Hematopoietic multipotent progenitor cell treated with erythropoietin and hydrocortisone succinate and interleukin-3 and kit ligand, for 15 days (in vitro differentiated cells): ENCODE results near the gene CDHR3.
"Not testable (repeated sequence)": the region's sequence is repeated elsewhere in the genome, so short reads cannot be mapped to it uniquely, and the experiment has no call there.

Experiments
- DNase-seq: peaks from one replicate; pipeline ENCODE4 v3.0.0-alpha.2; 2015; ENCODE audit warnings: low spot score

The CDHR3 gene

DNA sequence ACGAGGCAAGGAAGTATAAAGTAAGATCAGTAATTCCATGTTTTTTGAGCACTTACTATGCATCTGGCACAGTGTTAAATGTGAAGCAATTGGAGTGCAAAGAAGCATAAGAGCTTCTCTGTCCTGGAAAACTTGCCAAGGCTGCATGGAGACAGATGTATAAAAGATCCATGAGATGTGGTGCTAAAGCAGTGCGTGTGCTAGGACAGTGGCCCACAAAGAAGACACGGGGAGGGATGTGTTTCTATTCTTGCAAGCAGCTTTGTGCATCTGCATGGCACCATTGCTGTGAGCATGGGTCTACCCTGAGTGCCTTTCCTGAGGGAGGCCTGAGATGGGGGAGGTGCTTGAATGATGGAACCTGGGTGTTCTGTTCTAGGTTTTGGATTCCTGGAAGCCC is 5.1 kb upstream of the CDHR3 start:
- DNase-seq: no peak

DNA sequence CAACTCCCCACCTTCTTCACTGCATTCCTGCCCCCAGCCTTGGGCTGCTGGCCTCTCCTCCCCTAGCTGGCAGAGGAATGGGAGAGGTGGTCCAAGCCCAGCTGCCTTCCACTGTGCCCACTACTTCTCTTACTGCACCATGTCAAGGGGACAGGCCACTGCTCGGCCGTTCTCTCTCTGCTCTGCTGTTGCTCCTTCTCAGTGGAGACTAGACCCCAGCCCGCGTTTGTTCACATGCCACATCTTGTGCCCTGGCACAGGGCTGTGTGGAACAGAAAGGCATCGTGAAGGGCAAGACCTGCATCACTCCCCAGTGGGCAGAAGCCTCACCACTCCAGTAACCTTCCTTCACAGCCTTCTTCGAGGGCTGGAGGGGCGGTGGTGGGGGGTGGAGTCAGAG is 711 bp upstream of the CDHR3 start:
- no peak for DNase-seq

DNA sequence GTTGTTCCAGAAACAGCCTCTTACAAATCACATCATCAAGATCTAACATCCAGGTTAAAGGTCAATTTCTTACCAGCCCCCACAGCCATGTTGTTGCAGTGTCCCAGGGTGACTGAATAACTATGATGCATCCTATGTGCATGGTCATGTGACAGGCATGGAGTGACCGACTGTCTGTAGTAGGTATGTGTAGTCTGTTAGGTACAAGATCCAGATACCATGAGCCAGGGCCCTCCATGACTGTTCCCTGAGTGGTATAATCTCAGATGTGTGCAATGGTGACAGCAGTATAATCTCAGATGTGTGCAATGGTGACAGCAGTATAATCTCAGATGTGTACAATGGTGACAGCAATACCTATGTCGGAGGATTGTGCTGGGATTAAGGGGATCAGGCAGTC is 8.8 kb downstream of the CDHR3 start:
- no peak for DNase-seq

DNA sequence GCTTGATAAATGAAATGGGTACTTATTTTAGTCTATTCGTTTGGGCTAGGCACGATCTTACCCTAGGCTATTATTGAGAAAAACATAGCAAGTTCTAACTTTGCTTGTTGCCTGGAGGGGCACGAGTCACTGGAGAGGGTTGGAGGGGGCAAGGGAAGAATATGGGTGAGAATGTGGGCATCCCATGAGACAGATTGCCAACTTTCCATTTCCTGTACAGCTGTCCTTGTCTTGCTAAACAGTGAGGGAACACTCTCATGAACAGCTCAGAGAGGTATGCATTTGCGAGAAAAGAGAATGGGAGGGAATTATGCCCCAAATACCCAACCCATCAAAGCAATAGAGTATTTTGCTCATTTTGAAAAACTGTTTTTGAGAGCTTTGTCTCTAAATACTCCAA is 9.2 kb downstream of the CDHR3 start:
- DNase-seq: no peak

DNA sequence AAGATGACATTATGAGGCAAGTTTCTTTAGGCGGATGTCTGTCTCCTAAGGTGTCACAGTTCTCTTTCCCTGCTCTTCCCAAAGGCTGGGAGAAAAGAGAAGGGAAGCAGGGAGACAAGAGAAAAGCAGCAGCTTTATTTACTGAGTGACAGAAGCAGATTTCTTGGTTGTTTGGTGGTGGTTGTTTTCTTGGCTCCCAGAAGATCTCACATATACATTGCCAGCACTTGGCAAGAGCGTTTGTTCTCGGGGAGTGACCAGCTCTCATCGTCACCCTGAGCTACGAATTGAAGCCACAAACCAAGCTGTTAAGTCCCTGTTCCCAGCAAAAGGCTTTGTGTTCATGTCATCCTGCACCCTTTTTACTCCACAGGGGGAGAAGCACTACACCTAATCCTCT is 11.4 kb downstream of the CDHR3 start:
- no peak for DNase-seq

DNA sequence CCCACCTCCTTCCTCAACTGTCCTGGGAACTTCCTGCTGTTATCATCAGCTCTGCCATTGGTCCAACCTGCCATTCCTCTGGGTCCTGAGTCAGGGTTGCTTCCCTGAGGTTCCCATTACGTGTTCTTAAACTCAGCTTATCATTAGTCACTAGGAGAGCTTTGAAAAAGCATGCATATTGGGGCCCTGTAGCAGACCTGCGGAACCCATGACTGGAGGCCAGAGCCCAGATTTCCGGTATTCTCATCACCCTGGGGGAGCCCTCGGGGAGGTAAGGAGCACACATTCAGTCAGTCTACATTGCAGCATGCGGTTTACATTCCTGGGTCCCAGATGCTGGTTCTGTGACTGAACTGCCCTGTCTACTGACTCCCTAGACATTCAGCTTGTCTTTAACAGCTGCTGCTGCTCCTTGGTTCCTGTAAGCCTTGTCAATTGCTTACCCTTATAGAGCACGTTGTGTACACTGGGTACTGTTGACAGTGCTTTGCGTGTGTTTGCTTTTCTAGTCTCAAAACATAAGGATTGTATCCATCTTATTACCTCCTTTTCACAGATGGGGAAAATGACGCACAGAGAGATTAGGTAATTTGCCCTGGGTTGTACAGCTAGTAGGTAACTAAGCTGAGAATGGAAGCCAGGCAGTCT is 12.8 kb downstream of the CDHR3 start:
- no peak for DNase-seq

DNA sequence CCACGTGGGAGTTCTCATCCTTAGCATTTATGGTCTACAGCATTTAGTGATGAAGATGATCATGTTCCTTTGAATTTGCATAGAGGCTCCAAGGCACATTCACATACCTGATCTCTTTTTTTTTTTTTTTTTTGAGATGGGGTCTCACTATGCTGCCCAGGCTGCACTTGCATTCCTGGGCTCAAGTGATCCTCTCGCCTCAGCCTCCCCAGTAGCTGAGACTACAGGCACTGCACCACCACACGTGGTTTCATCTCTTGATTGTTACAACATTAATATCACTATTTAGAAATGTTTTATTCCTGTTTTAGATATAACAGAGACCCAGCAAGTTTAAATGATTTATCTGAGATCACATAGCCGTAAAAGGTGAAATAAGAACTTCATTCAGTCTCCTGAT is 13.8 kb downstream of the CDHR3 start:
- DNase-seq: no peak

DNA sequence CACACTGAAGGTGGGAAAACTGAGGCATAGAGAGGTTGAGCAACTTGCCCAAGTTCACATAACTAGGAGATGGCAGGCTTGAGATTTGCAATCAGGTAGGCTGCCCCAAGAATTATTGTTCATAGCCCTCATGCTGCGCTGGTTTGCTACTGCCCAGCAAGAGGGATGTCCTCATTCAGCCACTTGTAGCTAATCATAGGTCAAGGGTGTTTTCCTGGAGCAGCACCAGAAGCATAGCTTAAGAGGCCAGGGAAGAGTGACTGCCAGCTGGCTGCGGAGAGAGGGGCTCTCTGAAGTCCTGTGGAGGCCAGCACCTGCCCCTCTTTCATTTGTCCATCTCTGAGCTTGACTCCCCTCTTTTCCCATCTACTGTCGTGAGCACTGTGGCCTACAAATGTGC is 15.0 kb downstream of the CDHR3 start:
- no peak for DNase-seq

DNA sequence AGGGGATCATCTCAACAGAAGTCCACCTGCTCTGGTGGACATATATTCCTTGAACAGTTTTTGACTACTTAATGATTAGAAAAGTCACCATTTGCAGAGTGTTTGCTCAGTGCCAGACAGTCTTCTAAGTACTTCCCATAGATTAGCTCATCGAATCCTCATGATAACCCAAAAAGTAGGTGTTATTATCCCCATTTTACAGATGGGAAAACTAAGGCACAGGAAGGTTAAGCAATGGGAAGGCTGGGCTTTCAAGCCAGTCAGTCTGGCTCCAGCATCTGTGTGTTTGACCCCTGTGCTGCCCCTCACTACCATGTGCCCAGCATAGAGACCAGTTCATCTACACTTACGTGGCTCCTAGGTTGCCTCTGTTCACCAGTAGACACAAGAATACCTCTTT is 15.9 kb downstream of the CDHR3 start:
- no peak for DNase-seq

DNA sequence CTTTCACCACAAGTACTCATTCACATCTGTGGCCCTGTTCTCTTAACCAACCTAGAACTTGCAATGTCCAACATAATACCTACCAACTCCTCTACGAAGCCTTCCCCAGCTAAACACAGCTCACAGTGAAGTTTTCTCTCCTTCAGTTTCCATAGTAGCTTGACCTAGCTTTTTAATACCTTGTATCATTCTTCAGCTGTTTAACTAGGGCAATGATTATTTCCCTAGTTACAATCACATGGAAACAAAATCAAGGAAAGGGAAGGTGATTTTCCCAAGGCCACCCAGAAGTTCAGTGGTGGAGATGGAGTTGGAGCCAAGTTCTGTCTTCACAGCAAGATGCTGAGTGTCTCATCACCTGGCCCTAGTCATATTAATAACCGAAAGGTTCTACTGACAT is 16.3 kb downstream of the CDHR3 start:
- no peak for DNase-seq

DNA sequence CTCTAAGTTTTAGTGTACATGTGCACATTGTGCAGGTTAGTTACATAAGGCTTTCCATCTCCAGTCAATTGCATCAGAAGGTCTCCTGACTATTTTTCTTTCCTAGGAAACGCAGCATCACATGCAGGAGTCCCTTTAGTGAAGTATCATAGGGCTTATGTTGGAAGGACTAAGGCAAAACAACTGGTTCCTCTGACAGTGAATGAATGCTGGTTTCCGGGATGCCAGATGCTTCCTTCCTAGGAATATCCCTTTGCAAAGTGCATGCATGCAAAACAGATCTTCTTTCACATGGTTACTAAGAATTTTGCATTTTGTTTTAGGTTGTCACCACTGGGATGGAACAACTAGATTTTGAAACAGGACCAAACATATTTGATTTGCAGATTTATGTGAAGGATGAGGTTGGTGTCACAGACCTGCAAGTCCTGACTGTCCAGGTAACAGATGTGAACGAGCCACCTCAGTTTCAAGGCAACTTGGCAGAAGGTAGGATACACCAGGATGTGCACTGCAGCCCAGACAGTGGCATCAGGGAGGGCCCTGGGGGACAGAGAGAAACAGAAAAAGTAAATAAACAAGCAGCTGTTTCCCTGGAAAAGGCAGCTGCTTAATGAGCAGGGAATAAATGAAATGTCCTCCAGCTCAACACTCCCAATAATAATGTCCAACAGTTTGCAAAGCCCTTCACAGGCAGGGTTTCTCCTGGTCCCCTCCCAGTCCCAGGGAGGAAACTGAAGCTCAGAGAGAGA is 17.8 kb downstream of the CDHR3 start:
- DNase-seq: no peak

DNA sequence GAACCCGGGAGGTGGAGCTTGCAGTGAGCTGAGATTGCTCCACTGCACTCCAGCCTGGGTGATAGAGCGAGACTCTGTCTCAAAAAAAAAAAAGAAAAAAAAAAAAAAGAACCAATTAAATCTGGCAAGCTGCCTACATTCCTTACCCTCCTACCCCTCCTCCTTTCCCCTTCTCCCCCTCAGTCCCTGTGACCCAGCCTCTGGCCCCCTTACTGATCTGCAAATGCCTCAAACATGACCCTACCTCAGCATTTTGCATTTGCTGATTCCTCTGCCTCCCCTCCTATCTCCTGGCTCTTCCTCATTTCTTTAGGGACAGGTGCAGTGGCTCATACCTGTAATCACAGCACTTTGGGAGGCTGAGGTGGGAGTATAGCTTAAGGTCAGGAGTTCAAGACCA is 19.3 kb downstream of the CDHR3 start:
- DNase-seq: no peak

DNA sequence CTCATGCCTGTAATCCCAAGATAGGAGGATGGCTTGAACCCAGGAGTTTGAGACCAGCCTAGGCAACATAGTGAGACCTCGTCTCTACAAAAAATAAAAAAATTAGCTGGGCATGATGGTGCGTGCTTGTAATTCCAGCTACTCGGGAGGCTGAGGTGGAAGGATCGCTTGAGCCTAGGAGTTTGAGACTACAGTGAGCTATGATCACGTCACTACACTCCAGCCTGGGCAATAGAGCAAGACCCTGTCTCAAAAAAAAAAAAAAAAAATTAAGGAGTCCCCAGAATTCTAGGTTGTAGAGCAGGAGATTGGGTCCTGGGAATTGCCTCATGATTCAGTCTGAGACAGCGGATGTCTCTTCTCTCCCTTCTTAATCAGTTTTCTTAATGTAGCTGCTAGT is 21.7 kb downstream of the CDHR3 start:
- DNase-seq: not testable (repeated sequence)

DNA sequence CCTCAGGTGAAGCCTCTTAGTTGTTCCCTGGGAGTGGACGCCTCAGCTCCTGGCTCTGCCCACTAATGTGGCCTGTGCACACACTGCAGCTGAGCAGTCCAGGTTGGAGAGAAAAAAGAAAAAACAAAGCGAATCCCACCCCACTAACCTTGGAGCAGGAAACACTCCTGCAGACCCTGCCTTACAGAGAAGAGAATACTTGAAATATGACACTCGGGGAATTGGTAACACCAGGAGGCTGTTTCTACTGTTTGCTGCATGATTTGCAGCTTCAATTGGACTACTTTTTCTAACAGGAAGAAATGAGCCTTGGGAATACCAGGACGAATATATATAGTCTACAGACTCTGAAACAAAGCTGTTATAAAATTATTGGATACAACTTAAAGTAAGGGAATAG is 22.2 kb downstream of the CDHR3 start:
- DNase-seq: no peak

DNA sequence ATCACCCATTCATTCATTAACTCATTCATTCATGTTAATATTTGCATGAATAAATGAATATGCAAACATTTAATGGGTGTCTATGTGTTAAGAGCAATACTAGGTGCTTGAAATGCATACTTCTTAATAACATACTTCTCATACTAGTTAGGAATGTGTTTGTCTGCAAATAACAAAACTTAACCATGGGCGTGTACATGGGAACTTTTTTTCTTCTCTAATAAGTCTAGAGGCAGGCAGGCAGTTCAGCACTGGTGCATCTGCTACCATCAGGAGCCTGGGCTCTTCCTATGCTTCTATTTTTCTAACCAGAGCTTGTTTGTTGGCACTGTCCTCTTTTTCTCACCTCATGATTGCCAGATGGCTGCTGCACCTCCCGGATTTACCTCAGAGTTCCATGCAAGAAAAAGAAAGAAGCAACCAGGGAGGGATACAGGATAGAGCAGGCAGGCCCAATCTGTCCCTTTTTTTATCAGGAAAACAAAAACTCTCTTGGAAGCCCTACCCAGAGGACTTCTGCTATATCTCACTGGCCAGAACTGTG is 22.7 kb downstream of the CDHR3 start:
- DNase-seq: no peak

DNA sequence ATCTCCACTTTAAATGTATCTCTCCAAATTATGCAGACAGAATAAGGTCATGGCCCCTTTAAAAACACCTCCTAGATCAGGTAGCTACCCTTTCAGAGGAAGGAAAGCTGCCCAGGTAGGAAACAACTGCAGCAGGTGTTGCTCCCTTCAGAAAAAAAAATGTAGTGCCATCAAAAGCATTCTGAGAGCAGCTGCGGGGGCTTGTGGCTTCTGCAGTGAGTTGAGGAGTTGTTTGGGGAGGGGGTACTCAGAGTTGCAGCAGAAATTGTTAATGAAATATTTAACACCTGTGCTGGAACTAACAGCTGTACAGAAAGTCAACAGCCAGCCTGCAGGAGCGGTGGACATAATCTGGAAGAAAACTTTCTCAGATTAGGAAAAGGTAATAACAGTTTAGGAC is 24.0 kb downstream of the CDHR3 start:
- no peak for DNase-seq

DNA sequence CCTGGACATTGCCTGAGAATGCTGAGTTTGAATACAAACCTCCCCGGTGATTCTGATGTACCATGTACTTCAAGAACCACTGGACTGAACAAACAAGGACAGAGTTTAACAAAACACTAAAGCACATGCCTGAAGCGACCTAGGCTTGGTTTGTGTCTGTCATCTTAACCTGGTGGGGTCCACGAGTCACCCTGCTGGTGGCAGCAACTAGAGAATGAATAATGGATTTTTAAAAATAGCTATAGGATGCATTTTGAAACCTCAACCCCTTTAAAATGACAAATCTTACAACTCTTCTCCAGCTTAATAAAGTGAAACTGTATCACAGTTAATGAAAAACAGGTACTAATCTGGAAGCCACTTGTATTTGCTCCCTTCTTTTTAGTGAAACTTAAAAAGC is 25.2 kb downstream of the CDHR3 start:
- DNase-seq: no peak

DNA sequence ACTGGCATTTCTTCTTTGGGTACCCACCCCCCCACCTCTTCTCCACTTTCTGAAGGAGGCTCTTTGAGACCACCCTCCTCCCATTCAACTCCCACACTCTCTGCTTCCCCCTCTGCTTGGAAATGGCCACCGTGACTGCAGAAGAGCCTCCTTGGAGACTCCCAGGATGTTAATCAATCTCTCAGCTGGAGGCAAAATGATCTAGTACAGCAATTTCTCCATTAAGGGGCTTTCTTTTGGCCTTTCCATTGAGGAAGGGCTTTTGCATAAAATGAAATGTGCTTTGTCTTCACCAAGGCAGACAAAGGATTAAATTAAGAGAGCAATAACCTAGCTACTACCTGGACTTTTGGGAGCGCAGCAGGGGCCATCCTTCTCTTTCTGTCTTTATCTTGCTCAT is 26.1 kb downstream of the CDHR3 start:
- DNase-seq: no peak

DNA sequence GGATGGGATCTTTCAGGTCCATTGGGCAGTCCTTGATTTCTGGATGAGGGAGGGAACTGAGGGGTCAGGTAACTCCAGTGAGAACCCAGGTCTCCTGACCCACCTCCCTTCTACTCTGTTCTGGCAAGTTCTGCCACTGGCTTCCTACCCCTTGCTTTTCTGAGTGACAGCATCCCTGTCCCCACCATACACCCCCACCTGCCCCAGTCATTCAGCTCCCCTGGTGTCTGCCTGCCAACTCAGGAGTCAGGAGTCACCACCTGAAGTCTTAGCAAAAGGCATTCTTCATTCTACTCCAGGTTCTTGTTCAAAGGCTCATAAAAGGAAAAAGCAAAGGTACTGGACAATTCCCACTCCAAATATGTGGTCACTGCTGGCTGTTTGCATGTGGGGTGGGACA is 26.6 kb downstream of the CDHR3 start:
- DNase-seq: no peak

DNA sequence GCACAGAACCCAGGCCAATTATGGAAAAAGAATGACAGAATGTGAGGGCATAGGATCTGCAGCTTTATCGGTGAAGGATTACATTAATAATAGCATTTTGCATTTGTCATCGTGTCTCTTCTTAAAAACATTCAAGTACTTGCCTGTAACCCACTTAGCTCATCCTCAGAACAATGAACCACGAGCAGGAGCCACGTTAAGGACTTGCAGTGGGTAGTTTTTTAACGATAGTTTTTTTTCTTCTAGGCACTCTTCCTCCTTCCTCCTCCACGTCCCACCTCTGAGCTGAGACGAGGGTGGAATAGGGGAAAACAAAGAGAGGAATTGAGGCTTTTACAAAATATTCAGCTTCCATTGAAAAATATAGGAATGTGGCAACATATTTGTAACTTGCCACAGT is 27.1 kb downstream of the CDHR3 start:
- DNase-seq: no peak

DNA sequence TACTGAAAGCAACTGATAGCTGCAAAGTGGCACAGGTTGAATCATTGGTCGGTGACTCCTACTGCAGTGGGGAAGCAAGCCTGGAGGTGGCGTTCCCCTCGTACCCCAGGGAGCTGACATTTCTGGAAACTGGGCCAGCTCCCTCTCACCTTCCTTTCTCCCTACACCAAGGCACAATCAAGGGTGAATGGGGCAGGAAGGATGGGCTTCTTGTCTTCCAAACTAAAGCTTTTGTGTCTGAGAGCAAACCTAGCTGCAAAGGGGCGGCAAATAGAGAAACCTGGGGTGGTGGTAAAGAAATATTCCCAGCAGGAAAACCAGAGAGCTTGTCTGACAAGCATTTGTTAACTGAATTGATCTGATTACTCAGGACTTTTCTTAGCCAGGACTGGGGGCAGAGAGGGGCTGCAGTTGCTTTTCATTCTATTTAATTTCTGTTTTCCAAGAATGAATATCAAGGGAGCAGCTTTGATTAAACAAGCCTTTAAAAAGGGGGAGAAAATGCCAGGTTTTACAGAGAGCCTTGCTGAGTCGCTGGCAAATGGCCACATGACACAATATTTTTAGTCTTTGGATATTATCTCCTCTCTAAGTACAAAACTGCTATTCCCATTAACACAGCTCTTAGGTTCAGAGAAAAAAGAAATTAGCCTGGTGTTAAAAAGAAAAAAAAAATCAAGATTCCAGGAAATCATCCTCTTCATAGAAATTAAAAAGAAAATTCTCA is 27.8 kb downstream of the CDHR3 start:
- DNase-seq: no peak

DNA sequence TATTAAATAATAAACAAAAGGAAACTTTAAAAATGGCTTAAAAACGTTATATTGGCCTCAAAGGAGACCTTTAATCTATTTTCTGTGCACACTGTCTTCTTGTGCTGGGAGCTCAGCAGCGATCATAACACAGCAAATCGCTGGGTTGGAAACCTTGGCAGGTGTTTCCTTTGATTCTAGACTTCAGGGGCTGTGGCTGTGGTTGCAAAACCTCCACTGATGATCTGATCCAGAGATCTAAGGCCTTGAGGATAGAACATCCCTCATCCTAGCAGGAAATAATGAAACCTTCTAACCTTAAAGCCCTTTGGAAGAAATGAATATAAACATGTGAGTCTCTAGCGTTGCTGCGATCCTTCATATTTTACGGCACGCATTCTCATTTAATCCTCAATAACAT is 29.8 kb downstream of the CDHR3 start:
- DNase-seq: no peak
